Type B pancreatic cell (in vitro differentiated cells): ENCODE measurements around the gene PMP22. TPM values are rescaled to one million over a fixed set of nuclear protein-coding genes. Genes with fewer than 3 reads are reported as not detected.

Source experiments
- DNase-seq: peaks from one replicate; pipeline ENCODE4 v3.0.0; 2021; ENCODE audit warnings: mixed read lengths; ENCODE audit not compliant: unreplicated experiment; ENCODE audit errors: extremely low spot score
- H3K27ac Mint-ChIP-seq: 2 replicates; pipeline ENCODE4 v1.8.0; 2021; ENCODE audit warnings: mild to moderate bottlenecking, mixed read lengths
- H3K27me3 Mint-ChIP-seq: 2 replicates; pipeline ENCODE4 v1.8.0; 2021; ENCODE audit warnings: mixed read lengths
- H3K36me3 Mint-ChIP-seq: 2 replicates; pipeline ENCODE4 v1.8.0; 2021; ENCODE audit warnings: mixed read lengths
- H3K4me1 Mint-ChIP-seq: one replicate; pipeline ENCODE4 v1.8.0; 2021; ENCODE audit warnings: mixed read lengths; ENCODE audit not compliant: unreplicated experiment
- H3K4me3 Mint-ChIP-seq: 2 replicates; pipeline ENCODE4 v1.8.0; 2021; ENCODE audit warnings: mild to moderate bottlenecking, mixed read lengths
- H3K9me3 Mint-ChIP-seq: 2 replicates; pipeline ENCODE4 v1.8.0; 2021; ENCODE audit warnings: mixed read lengths
- total RNA-seq: library from RNA; stranded (reverse); gene quantifications from 2 replicates; pipeline ENCODE4 v1.2.1, GENCODE V29; 2021; ENCODE audit warnings: low replicate concordance
- TF ChIP-seq, protein P1 (sequence below): fragments of 200-600 bp; sonication (generic); conservative IDR thresholded peaks from 2 replicates; pipeline ENCODE4 v1.5.0; 2021; ENCODE audit warnings: antibody characterized with exemption, mild to moderate bottlenecking

Gene PMP22
- total RNA-seq, 1 donor from 2014 or later, result 16.2 TPM

DNA sequence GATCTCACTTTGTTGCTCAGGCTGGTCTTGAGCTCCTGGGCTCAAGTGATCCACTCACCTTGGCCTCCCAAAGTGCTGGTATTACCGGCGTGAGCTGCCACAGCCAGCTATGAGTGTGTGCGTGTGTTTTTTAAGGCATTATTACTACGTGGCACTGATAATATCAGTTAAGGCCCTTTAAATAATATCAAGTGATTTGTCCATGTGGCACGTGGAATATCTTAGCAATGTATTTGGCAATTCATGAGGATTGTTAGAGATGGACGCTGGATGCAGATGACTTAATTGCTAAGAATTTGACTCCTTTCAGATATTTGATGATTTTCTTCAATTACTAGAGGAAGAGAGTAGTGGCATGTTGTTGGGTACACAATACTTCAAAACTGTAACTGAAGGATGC lies 25.5 kb upstream of the PMP22 start:
- TF ChIP-seq, protein P1, sequence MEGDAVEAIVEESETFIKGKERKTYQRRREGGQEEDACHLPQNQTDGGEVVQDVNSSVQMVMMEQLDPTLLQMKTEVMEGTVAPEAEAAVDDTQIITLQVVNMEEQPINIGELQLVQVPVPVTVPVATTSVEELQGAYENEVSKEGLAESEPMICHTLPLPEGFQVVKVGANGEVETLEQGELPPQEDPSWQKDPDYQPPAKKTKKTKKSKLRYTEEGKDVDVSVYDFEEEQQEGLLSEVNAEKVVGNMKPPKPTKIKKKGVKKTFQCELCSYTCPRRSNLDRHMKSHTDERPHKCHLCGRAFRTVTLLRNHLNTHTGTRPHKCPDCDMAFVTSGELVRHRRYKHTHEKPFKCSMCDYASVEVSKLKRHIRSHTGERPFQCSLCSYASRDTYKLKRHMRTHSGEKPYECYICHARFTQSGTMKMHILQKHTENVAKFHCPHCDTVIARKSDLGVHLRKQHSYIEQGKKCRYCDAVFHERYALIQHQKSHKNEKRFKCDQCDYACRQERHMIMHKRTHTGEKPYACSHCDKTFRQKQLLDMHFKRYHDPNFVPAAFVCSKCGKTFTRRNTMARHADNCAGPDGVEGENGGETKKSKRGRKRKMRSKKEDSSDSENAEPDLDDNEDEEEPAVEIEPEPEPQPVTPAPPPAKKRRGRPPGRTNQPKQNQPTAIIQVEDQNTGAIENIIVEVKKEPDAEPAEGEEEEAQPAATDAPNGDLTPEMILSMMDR, result no peak
- no peak overlapping the region for H3K4me3 Mint-ChIP-seq
- peaks cover 13% of the 10 kb centered on the region for H3K27me3 Mint-ChIP-seq
- H3K27ac Mint-ChIP-seq, result no peak overlapping the region
- peaks cover 13% of the 10 kb centered on the region for H3K4me1 Mint-ChIP-seq
- DNase-seq, result no peak
- no peaks in the 10 kb centered on the region for H3K36me3 Mint-ChIP-seq
- peaks cover 8% of the 10 kb centered on the region for H3K9me3 Mint-ChIP-seq

DNA sequence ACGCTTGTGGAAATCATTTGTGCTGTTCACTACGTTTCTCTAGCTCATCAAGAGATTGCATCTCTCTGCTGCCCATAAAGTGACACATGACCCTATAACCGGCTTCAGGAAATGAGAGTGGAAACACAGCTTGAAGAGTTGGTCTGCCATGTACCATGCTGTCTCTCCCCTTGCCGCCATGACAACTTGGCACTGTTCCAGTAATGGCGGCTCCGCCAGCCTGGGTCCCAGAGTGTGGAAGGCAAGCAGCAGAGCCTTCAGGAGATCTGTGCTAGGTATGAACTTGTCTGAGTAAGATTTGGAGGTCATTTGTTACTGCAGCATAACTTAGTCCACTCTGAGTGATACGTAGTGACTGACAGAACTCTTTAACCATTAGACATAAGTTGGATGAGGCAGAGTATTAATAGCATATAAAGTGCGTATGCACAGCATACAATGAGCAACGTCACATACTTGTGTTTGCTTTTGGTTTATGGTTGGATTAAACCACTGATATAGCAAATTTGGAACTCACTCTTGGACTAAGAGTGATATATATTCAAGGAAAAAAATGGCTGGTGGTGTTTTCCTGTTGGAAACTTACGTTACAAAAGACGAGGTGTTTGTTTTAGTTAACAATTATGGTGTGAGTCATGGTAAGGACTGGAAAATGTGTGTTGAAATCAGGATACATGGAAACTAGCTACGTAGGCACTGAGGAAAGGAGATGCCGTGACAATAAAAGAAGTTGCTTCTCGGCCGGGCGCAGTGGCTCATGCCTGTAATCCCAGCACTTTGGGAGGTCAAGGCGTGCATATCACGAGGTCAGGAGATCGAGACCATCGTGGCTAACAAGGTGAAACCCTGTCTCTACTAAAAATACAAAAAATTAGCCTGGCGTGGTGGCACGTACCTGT lies 24.4 kb upstream of the PMP22 start:
- peaks cover 8% of the 10 kb centered on the region for H3K9me3 Mint-ChIP-seq
- H3K27ac Mint-ChIP-seq, result no peak overlapping the region
- peaks cover 13% of the 10 kb centered on the region for H3K27me3 Mint-ChIP-seq
- TF ChIP-seq, protein P1, result no peak
- peaks cover 13% of the 10 kb centered on the region for H3K4me1 Mint-ChIP-seq
- DNase-seq, result no peak
- H3K4me3 Mint-ChIP-seq, result no peak overlapping the region
- no peaks in the 10 kb centered on the region for H3K36me3 Mint-ChIP-seq

DNA sequence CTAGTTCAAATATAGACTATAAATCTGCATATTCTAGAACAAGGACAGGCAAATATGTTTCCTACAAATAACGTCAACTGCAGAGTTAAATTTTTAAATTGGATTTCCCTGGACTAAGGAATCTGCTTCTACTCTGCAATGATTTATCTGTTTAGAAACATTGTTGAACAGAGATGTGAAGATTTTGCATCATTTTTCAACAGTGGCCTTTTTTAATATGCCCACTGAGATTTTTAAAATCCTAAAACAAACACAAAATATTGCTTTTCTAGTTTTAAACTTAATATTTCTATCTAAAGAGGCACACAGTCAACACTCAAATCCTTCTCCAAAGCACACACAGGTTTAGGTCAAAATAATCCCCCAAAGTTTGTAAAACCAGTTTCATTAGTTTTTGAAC lies 23.7 kb upstream of the PMP22 start:
- DNase-seq, result no peak
- Mint-ChIP-seq H3K27ac (no peak overlapping the region), H3K36me3 (no peaks in the 10 kb centered on the region), H3K4me1 (peaks cover 13% of the 10 kb centered on the region), H3K9me3 (peaks cover 8% of the 10 kb centered on the region), H3K27me3 (peaks cover 13% of the 10 kb centered on the region), H3K4me3 (no peak overlapping the region)
- TF ChIP-seq, protein P1, result no peak

DNA sequence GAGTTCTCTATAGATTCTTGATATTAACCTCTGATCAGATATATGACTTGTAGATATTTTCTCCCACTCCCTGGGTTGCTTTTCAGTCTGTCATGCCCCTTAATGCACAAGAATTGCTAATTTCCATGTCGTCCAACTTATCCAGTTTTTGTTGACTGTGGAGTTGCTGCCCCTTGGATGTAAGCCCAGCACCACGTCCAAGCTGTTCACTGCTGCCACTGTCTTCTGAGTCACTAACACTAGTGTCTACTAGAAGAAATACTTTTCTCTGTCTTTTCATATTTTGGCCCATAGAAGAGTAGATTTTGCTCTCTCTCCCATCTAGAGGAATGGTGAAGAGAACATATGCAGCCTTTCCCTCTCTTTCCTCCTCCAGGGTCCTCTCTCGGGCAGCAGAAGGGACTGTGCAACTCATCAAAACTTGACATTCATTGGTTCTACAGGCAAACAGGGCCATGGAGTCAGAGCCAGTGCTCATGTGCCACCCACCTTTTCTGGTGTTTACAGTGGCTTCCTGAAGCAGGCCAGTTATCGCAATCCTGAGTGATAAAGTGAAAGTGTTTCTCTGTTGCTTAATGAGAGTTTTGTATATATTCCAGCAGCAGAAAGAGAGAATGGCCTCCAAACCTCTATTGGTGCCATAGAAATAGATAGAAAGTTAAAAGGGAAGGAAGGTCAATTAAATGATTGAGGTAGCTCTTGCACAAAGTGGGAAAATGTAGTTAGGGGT lies 22.6 kb upstream of the PMP22 start:
- Mint-ChIP-seq H3K27ac (no peak overlapping the region), H3K9me3 (peaks cover 5% of the 10 kb centered on the region), H3K36me3 (no peaks in the 10 kb centered on the region), H3K4me1 (peaks cover 13% of the 10 kb centered on the region), H3K4me3 (no peak overlapping the region), H3K27me3 (peaks cover 9% of the 10 kb centered on the region)
- DNase-seq, result no peak
- TF ChIP-seq, protein P1, result no peak

DNA sequence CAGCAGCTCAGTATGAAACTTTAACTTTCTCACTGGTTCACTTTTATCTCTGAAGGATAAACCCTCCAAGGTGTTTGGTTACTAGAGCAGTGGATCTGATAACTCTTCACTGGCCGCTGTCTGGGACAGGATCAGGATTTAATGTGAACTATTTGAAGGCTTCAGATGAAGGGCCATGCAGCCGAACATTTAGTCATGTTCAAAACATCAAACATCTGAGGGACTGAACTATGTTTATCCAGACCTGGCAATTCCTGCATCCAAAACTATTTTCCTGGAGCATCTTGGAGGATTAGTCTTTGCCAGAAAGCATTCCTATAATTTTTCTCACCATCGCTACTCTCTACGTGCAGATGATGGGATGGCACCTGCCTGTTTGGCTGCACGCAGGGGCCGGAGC lies 20.3 kb upstream of the PMP22 start:
- Mint-ChIP-seq H3K4me3 (no peak overlapping the region), H3K9me3 (peaks cover 5% of the 10 kb centered on the region), H3K27ac (no peak overlapping the region), H3K27me3 (peaks cover 6% of the 10 kb centered on the region), H3K36me3 (no peaks in the 10 kb centered on the region), H3K4me1 (peaks cover 7% of the 10 kb centered on the region)
- TF ChIP-seq, protein P1, result no peak
- DNase-seq, result no peak
